K562 (cell line): ENCODE data around the gene RBFOX1. TPM values are rescaled to one million over a fixed set of nuclear protein-coding genes. Genes with fewer than 3 reads are reported as not detected.

ENCODE experiments used
- ATAC-seq: fragments of 200-7000 bp; cut with Tn5 transposase; 3 replicates; pipeline ENCODE4 v1.9.1; 2020; ENCODE audit warnings: moderate library complexity
- BruUV-seq: library from RNA; stranded (reverse); fragments of 400-500 nt; replicated peaks from 2 replicates; lab custom pipeline; 2021; lab: Mats Ljungman, UMichigan
- CTCF ChIA-PET: fragments of 300-600 bp; formaldehyde crosslinking; extraction: SDS; loops from one replicate; lab custom pipeline; 2021; ENCODE audit warnings: low intra/inter-chr PET ratio; lab: Yijun Ruan, JAX
- POLR2A ChIA-PET: fragments of 300-600, 350-650 bp; sonication (Branson Sonifier 250); formaldehyde crosslinking; extraction: SDS; loops from one replicate; lab custom pipeline; 2021; ENCODE audit warnings: antibody characterized with exemption, inconsistent platforms; lab: Yijun Ruan, JAX
- DNase-seq, 4 experiments: peaks; one replicate each; pipeline versions ENCODE4 v3.0.0 to v3.0.0-alpha.2; 2011 to 2018; ENCODE audit warnings: low spot score in 3 of 4, mixed read lengths in 3 of 4; ENCODE audit errors: extremely low read depth in 1 of 4
- FAIRE-seq: peaks from 2 replicates; lab custom pipeline; 2011; peaks lifted over from hg19 to GRCh38; lab: Jason Lieb, UNC
- H2AFZ ChIP-seq: 2 replicates; pipeline ENCODE4 v1.6.0; 2011; ENCODE audit warnings: low read depth, low read length, control low read depth, inconsistent platforms
- H3K27ac ChIP-seq: fragments of 200-600 bp; 3 replicates; pipeline ENCODE4 v1.8.0; 2011; ENCODE audit warnings: low read depth, mild to moderate bottlenecking, control low read depth, inconsistent platforms, low read length, moderate library complexity, mixed read lengths; ENCODE audit errors: extremely low read depth
- H3K27me3 ChIP-seq, 2 experiments: fragments of 300-600 bp in 1 of 2; 2 replicates in 1 of 2; 3 replicates in 1 of 2; pipeline versions ENCODE4 v1.6.0 to v1.8.0; 2011; ENCODE audit warnings: inconsistent platforms in 2 of 2, low read length in 2 of 2, mild to moderate bottlenecking in 1 of 2, mixed read lengths in 1 of 2, moderate library complexity in 1 of 2; ENCODE audit not compliant: control insufficient read depth in 2 of 2, insufficient read depth in 2 of 2
- H3K36me3 ChIP-seq: fragments of 300-600 bp; 3 replicates; pipeline ENCODE4 v1.8.0; 2011; ENCODE audit warnings: mild to moderate bottlenecking, low read length, inconsistent platforms; ENCODE audit not compliant: control insufficient read depth, insufficient read depth
- H3K4me1 ChIP-seq, 2 experiments: fragments of 200-600 bp in 1 of 2; replicated peaks in 1 of 2; 2 replicates in 1 of 2; 3 replicates in 1 of 2; pipeline versions ENCODE4 v1.5.1 to v1.8.0; 2011; ENCODE audit warnings: inconsistent platforms in 2 of 2, low read length in 2 of 2, mild to moderate bottlenecking in 1 of 2, mixed read lengths in 1 of 2, moderate library complexity in 1 of 2; ENCODE audit not compliant: control insufficient read depth in 2 of 2, insufficient read depth in 2 of 2
- H3K4me2 ChIP-seq: 2 replicates; pipeline ENCODE4 v1.6.1; 2011; ENCODE audit warnings: low read length, control low read depth, inconsistent platforms, mixed read lengths; ENCODE audit not compliant: insufficient read depth
- H3K4me3 ChIP-seq: fragments of 200-600 bp; sonication (generic), shearing (Covaris generic); 2 replicates; pipeline ENCODE4 v1.5.1; 2016; ENCODE audit warnings: control low read depth, inconsistent platforms
- H3K79me2 ChIP-seq: fragments of 200-600 bp; 3 replicates; pipeline ENCODE4 v1.8.0; 2011; ENCODE audit warnings: low read length, inconsistent platforms; ENCODE audit not compliant: control insufficient read depth, insufficient read depth
- H3K9ac ChIP-seq, 2 experiments: 2 replicates each; pipeline versions ENCODE4 v1.6.0 to v1.6.1; 2011; ENCODE audit warnings: low read depth in 2 of 2, low read length in 2 of 2, control low read depth in 1 of 2, inconsistent platforms in 1 of 2, mild to moderate bottlenecking in 1 of 2, mixed read lengths in 1 of 2; ENCODE audit not compliant: insufficient read depth in 1 of 2
- H3K9me1 ChIP-seq: one replicate; pipeline ENCODE4 v1.6.0; 2011; ENCODE audit warnings: inconsistent platforms, mild to moderate bottlenecking, low read length, moderate library complexity; ENCODE audit not compliant: control insufficient read depth, insufficient read depth
- H3K9me3 ChIP-seq: replicated peaks from 2 replicates; pipeline ENCODE4 v1.5.1; 2011; ENCODE audit warnings: low read depth, low read length, inconsistent platforms; ENCODE audit not compliant: control insufficient read depth, insufficient read depth
- H4K20me1 ChIP-seq: replicated peaks from 2 replicates; pipeline ENCODE4 v1.6.1; 2011; ENCODE audit warnings: low read length, inconsistent platforms, mixed read lengths; ENCODE audit not compliant: control insufficient read depth, insufficient read depth
- BDP1 ChIP-seq: IDR thresholded peaks from 3 replicates; pipeline ENCODE4 v1.6.1; 2011; ENCODE audit not compliant: insufficient read length, insufficient read depth
- CBX1 ChIP-seq: sonication (generic); IDR thresholded peaks from 2 replicates; pipeline ENCODE4 v1.6.1; 2016; ENCODE audit warnings: antibody characterized with exemption, low read depth, mild to moderate bottlenecking
- GATAD2A ChIP-seq: fragments of 450-650 bp; IDR thresholded peaks from 2 replicates; pipeline ENCODE4 v1.6.1; 2017
- HDAC2 ChIP-seq: fragments of 450-650 bp; IDR thresholded peaks from 2 replicates; pipeline ENCODE4 v1.6.1; 2016; ENCODE audit warnings: mild to moderate bottlenecking
- HNRNPK ChIP-seq: fragments of 200-400 bp; formaldehyde crosslinking; IDR thresholded peaks from one replicate; pipeline ENCODE4 v1.6.1; 2018; ENCODE audit warnings: mild to moderate bottlenecking, low read depth, low read length; ENCODE audit not compliant: poor library complexity, severe bottlenecking
- MTA2 ChIP-seq: fragments of 450-650 bp; IDR thresholded peaks from 2 replicates; pipeline ENCODE4 v1.6.1; 2016; ENCODE audit warnings: low read depth
- NFYB ChIP-seq: IDR thresholded peaks from 2 replicates; pipeline ENCODE4 v1.6.1; 2011; ENCODE audit warnings: mild to moderate bottlenecking, moderate library complexity; ENCODE audit not compliant: insufficient read length; ENCODE audit errors: extremely low read depth
- NR2F6 ChIP-seq: fragments of 450-650 bp; formaldehyde crosslinking; IDR thresholded peaks from 2 replicates; pipeline ENCODE4 v1.4.0; 2020; ENCODE audit warnings: mild to moderate bottlenecking
- NUFIP1 ChIP-seq: fragments of 450-650 bp; IDR thresholded peaks from 2 replicates; pipeline ENCODE4 v1.6.1; 2018; ENCODE audit not compliant: partially characterized antibody
- PHB2 ChIP-seq: fragments of 450-650 bp; IDR thresholded peaks from 2 replicates; pipeline ENCODE4 v1.6.1; 2017; ENCODE audit warnings: low read depth
- POLR2G ChIP-seq: fragments of 200-400 bp; formaldehyde crosslinking; IDR thresholded peaks from 2 replicates; pipeline ENCODE4 v1.6.1; 2017; ENCODE audit warnings: low read depth, mild to moderate bottlenecking, antibody characterized with exemption, low read length, moderate library complexity
- POU5F1 ChIP-seq: fragments of 150-350 bp; IDR thresholded peaks from 2 replicates; pipeline ENCODE4 v1.6.1; 2014; ENCODE audit warnings: borderline replicate concordance, low read length, low read depth, mild to moderate bottlenecking; ENCODE audit not compliant: partially characterized antibody
- RNF2 ChIP-seq: sonication (generic); IDR thresholded peaks from 2 replicates; pipeline ENCODE4 v1.6.1; 2016
- SMAD2 ChIP-seq: fragments of 150-350 bp; IDR thresholded peaks from 2 replicates; pipeline ENCODE4 v1.6.1; 2014; ENCODE audit warnings: low read depth, mild to moderate bottlenecking, low read length
- SP2 ChIP-seq: IDR thresholded peaks from 2 replicates; pipeline ENCODE4 v1.6.1; 2011; ENCODE audit warnings: mild to moderate bottlenecking, low read depth, low read length, moderate library complexity; ENCODE audit not compliant: poor library complexity, severe bottlenecking; ENCODE audit errors: extremely low read depth
- SRF ChIP-seq, 2 experiments: fragments of 250-450, 450-650 bp in 1 of 2; sonication (Bioruptor Pico) in 1 of 2; sonication (generic) in 1 of 2; formaldehyde crosslinking; IDR thresholded peaks; 2 replicates each; pipeline versions ENCODE4 v1.5.0 to v1.5.1; 2020 to 2022; ENCODE audit warnings: mild to moderate bottlenecking in 1 of 2, missing genetic modification reagents in 1 of 2
- ZBED1 ChIP-seq: IDR thresholded peaks from 2 replicates; pipeline ENCODE4 v1.6.1; 2014
- ZKSCAN1 ChIP-seq: fragments of 150-350 bp; IDR thresholded peaks from 2 replicates; pipeline ENCODE4 v1.6.1; 2016; ENCODE audit warnings: low read depth, low read length
- WGBS: fragments of 100-300 bp; shearing (Covaris generic); methylation state at CpG from one replicate; pipeline ENCODE4 v1.1.6; 2016; ENCODE audit warnings: low coverage, mixed read lengths; ENCODE audit not compliant: insufficient coverage; ENCODE audit errors: missing lambda C conversion rate; 5-methylcytosine and 5-hydroxymethylcytosine counted together
- in situ Hi-C: fragments of 300-500 bp; cut with MboI; formaldehyde crosslinking; loops from 4 replicates; pipeline ENCODE4 v1.15.0; 2018; ENCODE audit warnings: inconsistent platforms, mixed read lengths
- intact Hi-C: fragments of 100-400 bp; cut with micrococcal nuclease; formaldehyde crosslinking; loops from 2 replicates; pipeline ENCODE4 v1.14.2; 2022
- polyA plus RNA-seq, 8 experiments: library from polyadenylated mRNA; depleted of rRNA in 4 of 8; stranded (reverse) in 5 of 8; unstranded in 3 of 8; fragments of >200 nt; fragmentation: Nextera tagmentation in 2 of 8; fragmentation: Illumina TruSeq in 1 of 8; extraction: Ambion mirVana in 2 of 8; extraction: Trizol in 1 of 8; gene quantifications; 2 replicates each; pipeline versions ENCODE4 v1.2.1 to v1.2.3, GENCODE V29; 2011 to 2014; ENCODE audit warnings: inconsistent platforms in 1 of 8, missing spikeins in 1 of 8
- total RNA-seq, 7 experiments: library from RNA; depleted of rRNA in 6 of 7; stranded (reverse); fragments of >200 nt in 6 of 7; fragmentation: Illumina TruSeq in 2 of 7; extraction: Trizol in 2 of 7; gene quantifications; 2 replicates each; pipeline versions ENCODE4 v1.2.1 to v1.2.3, GENCODE V29; 2011 to 2021; ENCODE audit warnings: low replicate concordance in 1 of 7
- TF ChIP-seq, protein P1 (sequence below): fragments of 250-450 bp; sonication (Bioruptor Pico); IDR thresholded peaks from 2 replicates; pipeline ENCODE4 v1.9.0; 2021; ENCODE audit warnings: mild to moderate bottlenecking, inconsistent platforms
- TF ChIP-seq, protein P2 (sequence below): fragments of 200-800 bp; sonication (Bioruptor generic); IDR thresholded peaks from 2 replicates; pipeline ENCODE4 v1.6.1; 2017; ENCODE audit warnings: missing genetic modification characterization, missing compliant biosample characterization

The RBFOX1 gene
- total and polyA plus RNA-seq, 9 of the 15 experiments (the other 6 are each of a cell fraction or from before 2014, with no cell fraction given): 0.03 TPM; not detected in 8

DNA sequence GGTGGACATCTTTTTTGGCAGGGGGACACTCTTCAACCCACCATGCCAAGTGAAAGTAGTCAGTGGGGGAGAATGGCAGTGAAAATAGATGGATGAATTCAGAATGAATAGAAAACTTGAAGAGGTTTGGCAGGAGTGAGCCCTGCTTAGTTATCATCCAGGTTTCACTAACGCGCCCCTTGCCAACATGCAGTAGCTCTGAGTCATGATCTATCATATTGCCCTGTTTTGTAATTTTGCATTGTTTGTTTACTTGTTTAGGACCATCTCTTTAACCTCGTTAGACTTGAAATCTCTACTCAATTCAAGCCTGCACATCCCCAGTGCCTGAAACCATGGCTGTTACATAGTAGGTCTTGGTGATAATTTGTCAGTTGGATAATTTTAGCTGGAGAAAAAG is 116.7 kb downstream of the RBFOX1 start:
- no peaks in the 10 kb centered on the region for H3K9me1 ChIP-seq
- POLR2A ChIA-PET: no interaction called here
- no peak overlapping the region for H3K27ac ChIP-seq
- H2AFZ ChIP-seq: no peak overlapping the region
- H3K4me3 ChIP-seq: no peak overlapping the region
- H3K9ac ChIP-seq: no peak overlapping the region
- no peaks in the 10 kb centered on the region for H3K9me3 ChIP-seq
- ATAC-seq: no peak
- H3K4me2 ChIP-seq: no peak overlapping the region
- CTCF ChIA-PET: no interaction called here
- H4K20me1 ChIP-seq: no peaks in the 10 kb centered on the region
- no peak for FAIRE-seq
- peaks cover 0 to 6% of the 10 kb centered on the region in 2 experiments; a peak in 1 of 5 replicates for H3K27me3 ChIP-seq
- no peaks in the 10 kb centered on the region for H3K4me1 ChIP-seq
- no peak for DNase-seq
- no TSS peak for BruUV-seq
- 0% methylated on average over 3 of the region's 3 CpGs for WGBS
- TF ChIP-seq ZKSCAN1: no peak
- no peak for TF ChIP-seq SP2
- TF ChIP-seq, protein P1, sequence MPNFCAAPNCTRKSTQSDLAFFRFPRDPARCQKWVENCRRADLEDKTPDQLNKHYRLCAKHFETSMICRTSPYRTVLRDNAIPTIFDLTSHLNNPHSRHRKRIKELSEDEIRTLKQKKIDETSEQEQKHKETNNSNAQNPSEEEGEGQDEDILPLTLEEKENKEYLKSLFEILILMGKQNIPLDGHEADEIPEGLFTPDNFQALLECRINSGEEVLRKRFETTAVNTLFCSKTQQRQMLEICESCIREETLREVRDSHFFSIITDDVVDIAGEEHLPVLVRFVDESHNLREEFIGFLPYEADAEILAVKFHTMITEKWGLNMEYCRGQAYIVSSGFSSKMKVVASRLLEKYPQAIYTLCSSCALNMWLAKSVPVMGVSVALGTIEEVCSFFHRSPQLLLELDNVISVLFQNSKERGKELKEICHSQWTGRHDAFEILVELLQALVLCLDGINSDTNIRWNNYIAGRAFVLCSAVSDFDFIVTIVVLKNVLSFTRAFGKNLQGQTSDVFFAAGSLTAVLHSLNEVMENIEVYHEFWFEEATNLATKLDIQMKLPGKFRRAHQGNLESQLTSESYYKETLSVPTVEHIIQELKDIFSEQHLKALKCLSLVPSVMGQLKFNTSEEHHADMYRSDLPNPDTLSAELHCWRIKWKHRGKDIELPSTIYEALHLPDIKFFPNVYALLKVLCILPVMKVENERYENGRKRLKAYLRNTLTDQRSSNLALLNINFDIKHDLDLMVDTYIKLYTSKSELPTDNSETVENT: no peak
- TF ChIP-seq ZBED1: no peak
- TF ChIP-seq POLR2G: no peak
- no peak for TF ChIP-seq SRF (CRISPR knock-in tag; IDR thresholded peaks at IDR 0.05)
- TF ChIP-seq BDP1: no peak
- TF ChIP-seq HDAC2: no peak
- TF ChIP-seq, protein P2, sequence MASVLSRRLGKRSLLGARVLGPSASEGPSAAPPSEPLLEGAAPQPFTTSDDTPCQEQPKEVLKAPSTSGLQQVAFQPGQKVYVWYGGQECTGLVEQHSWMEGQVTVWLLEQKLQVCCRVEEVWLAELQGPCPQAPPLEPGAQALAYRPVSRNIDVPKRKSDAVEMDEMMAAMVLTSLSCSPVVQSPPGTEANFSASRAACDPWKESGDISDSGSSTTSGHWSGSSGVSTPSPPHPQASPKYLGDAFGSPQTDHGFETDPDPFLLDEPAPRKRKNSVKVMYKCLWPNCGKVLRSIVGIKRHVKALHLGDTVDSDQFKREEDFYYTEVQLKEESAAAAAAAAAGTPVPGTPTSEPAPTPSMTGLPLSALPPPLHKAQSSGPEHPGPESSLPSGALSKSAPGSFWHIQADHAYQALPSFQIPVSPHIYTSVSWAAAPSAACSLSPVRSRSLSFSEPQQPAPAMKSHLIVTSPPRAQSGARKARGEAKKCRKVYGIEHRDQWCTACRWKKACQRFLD (CRISPR knock-in tag): no peak
- TF ChIP-seq RNF2: no peak
- no peak for TF ChIP-seq NUFIP1
- TF ChIP-seq GATAD2A: no peak
- no peak for TF ChIP-seq MTA2
- TF ChIP-seq NR2F6 (CRISPR knock-in tag): no peak
- no peak for TF ChIP-seq PHB2
- TF ChIP-seq CBX1: no peak
- no peak for TF ChIP-seq NFYB
- TF ChIP-seq POU5F1: no peak
- no peak for TF ChIP-seq SMAD2
- no peak for TF ChIP-seq HNRNPK
- no peaks in the 10 kb centered on the region for H3K36me3 ChIP-seq
- in situ Hi-C loops: no loop called here
- no peaks in the 10 kb centered on the region for H3K79me2 ChIP-seq
- intact Hi-C loops: no loop called here
